PC-9 (cell line): ENCODE measurements around the gene PRSS22. TPM values are rescaled to one million over a fixed set of nuclear protein-coding genes. Genes with fewer than 3 reads are reported as not detected.

ENCODE experiments used
- BruUV-seq: library from RNA; stranded (reverse); fragments of 400-500 nt; replicated peaks from 2 replicates; lab custom pipeline; 2021; lab: Mats Ljungman, UMichigan
- CTCF ChIA-PET: fragments of 300-600 bp; sonication (Branson Sonifier 250); formaldehyde crosslinking; loops from one replicate; lab custom pipeline; 2022; ENCODE audit warnings: antibody characterized with exemption; lab: Charles Lee
- POLR2A ChIA-PET: fragments of 300-600 bp; sonication (Branson Sonifier 250); formaldehyde crosslinking; loops from one replicate; lab custom pipeline; 2022; ENCODE audit warnings: antibody characterized with exemption; ENCODE audit not compliant: unreplicated experiment; lab: Charles Lee
- DNase-seq, 2 experiments: peaks; one replicate each; pipeline versions ENCODE4 v3.0.0 to v3.0.0-alpha.2; 2015 to 2022; ENCODE audit warnings: mixed read lengths in 1 of 2
- H2AFZ ChIP-seq: fragments of 200-600 bp; sonication (generic); 2 replicates; pipeline ENCODE4 v1.8.1; 2017; ENCODE audit warnings: antibody characterized with exemption
- H3F3A ChIP-seq: fragments of 200-600 bp; sonication (generic); 2 replicates; pipeline ENCODE4 v1.8.1; 2017; ENCODE audit warnings: antibody characterized with exemption, mild to moderate bottlenecking, low read depth; ENCODE audit not compliant: insufficient read depth
- H3K27ac ChIP-seq: fragments of 200-600 bp; sonication (generic); 2 replicates; pipeline ENCODE4 v1.6.1; 2016; ENCODE audit warnings: mixed run types
- H3K27me3 ChIP-seq: fragments of 200-600 bp; sonication (generic); 2 replicates; pipeline ENCODE4 v1.6.1; 2016; ENCODE audit warnings: low read depth, mixed run types; ENCODE audit not compliant: insufficient read depth
- H3K36me3 ChIP-seq: fragments of 200-600 bp; sonication (generic); 2 replicates; pipeline ENCODE4 v1.6.1; 2016; ENCODE audit warnings: low read depth, mixed run types
- H3K4me1 ChIP-seq: fragments of 200-600 bp; sonication (generic); replicated peaks from 2 replicates; pipeline ENCODE4 v1.6.1; 2016; ENCODE audit warnings: mixed run types; ENCODE audit not compliant: insufficient read depth
- H3K4me2 ChIP-seq: fragments of 200-600 bp; sonication (generic); 2 replicates; pipeline ENCODE4 v1.6.1; 2017; ENCODE audit warnings: mixed run types
- H3K4me3 ChIP-seq: fragments of 200-600 bp; sonication (generic); 2 replicates; pipeline ENCODE4 v1.6.1; 2016; ENCODE audit warnings: mixed run types
- H3K79me2 ChIP-seq: fragments of 200-600 bp; sonication (generic); 2 replicates; pipeline ENCODE4 v1.6.1; 2017; ENCODE audit warnings: low read depth, mixed run types
- H3K9me2 ChIP-seq: fragments of 200-600 bp; sonication (generic); 2 replicates; pipeline ENCODE4 v1.8.1; 2017; ENCODE audit warnings: mild to moderate bottlenecking; ENCODE audit not compliant: insufficient read depth
- H3K9me3 ChIP-seq: fragments of 200-600 bp; sonication (generic); 2 replicates; pipeline ENCODE4 v1.8.1; 2016; ENCODE audit warnings: low read depth; ENCODE audit not compliant: insufficient read depth
- H4K20me1 ChIP-seq: fragments of 200-600 bp; sonication (generic); 2 replicates; pipeline ENCODE4 v1.8.1; 2017; ENCODE audit not compliant: insufficient read depth
- EZH2 ChIP-seq: fragments of 200-600 bp; sonication (generic); IDR thresholded peaks from 2 replicates; pipeline ENCODE4 v1.8.0; 2017; ENCODE audit warnings: antibody characterized with exemption, low read depth
- intact Hi-C: fragments of 100-400 bp; cut with micrococcal nuclease; formaldehyde crosslinking; loops from one replicate; pipeline ENCODE4 v1.10.0; 2022; ENCODE audit not compliant: unreplicated experiment
- total RNA-seq: library from RNA; stranded (reverse); gene quantifications from 2 replicates; pipeline ENCODE4 v1.2.3, GENCODE V29; 2021
- TF ChIP-seq, protein P1 (sequence below): fragments of 200-600 bp; sonication (generic); conservative IDR thresholded peaks from 2 replicates; pipeline ENCODE4 v1.6.1; 2017; ENCODE audit warnings: mixed run types, antibody characterized with exemption, mild to moderate bottlenecking, moderate library complexity

Gene PRSS22
- total RNA-seq, 1 experiment from 2014 or later: 99.7 TPM

DNA sequence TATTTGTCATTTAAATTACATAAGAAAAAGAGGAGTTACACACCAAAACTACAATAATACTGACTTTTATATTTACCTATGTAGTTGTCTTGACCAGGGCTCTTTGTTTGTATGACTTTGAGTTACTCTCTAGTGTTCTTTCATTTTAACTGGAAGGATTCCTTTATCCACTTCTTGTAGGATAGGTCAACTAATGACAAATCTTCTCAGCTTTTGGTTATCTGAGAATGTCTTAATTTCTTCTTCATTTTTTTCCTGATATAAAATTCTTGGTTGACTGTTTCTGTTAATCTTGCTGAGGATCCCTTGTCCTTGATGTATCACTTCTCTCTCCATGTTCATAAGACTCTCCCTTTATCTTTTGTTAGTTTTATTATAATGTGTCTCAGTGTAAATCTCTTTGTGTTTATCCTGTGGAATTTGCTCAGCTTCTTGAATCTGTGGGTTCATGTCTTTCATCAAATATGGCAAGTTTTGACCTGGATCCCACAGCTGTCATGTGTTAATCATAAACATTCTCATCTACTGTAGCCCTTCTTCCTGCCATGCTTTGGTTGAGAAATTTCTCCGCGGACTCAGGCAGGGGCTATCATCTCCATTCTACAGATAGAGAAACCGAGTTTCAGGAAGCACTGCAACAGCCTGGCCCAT is 54.3 kb downstream of the PRSS22 start:
- CTCF ChIA-PET: no interaction called here
- Histone ChIP-seq H3K4me2 (no peak overlapping the region), H3K4me3 (no peak overlapping the region), H3K27me3 (no peaks in the 10 kb centered on the region), H3K36me3 (no peaks in the 10 kb centered on the region), H3K79me2 (no peaks in the 10 kb centered on the region), H3F3A (peaks cover 16% of the 10 kb centered on the region; the same call in 1 of the 2 replicates), H3K27ac (no peak overlapping the region), H3K9me2 (no peaks in the 10 kb centered on the region), H2AFZ (no peak overlapping the region), H3K9me3 (no peaks in the 10 kb centered on the region), H3K4me1 (peaks cover 15% of the 10 kb centered on the region), H4K20me1 (no peaks in the 10 kb centered on the region)
- BruUV-seq: no TSS peak
- DNase-seq: no peak
- TF ChIP-seq EZH2: no peak
- TF ChIP-seq, protein P1, sequence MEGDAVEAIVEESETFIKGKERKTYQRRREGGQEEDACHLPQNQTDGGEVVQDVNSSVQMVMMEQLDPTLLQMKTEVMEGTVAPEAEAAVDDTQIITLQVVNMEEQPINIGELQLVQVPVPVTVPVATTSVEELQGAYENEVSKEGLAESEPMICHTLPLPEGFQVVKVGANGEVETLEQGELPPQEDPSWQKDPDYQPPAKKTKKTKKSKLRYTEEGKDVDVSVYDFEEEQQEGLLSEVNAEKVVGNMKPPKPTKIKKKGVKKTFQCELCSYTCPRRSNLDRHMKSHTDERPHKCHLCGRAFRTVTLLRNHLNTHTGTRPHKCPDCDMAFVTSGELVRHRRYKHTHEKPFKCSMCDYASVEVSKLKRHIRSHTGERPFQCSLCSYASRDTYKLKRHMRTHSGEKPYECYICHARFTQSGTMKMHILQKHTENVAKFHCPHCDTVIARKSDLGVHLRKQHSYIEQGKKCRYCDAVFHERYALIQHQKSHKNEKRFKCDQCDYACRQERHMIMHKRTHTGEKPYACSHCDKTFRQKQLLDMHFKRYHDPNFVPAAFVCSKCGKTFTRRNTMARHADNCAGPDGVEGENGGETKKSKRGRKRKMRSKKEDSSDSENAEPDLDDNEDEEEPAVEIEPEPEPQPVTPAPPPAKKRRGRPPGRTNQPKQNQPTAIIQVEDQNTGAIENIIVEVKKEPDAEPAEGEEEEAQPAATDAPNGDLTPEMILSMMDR: no peak
- intact Hi-C loops: no loop called here
- POLR2A ChIA-PET: no interaction called here

Other genes starting within 250 kb of the PRSS22 start
- gene KCTD5, start 175.6 kb downstream of the PRSS22 start, total RNA-seq: 60.4 and 66.5 TPM in 2 replicates
- 14.8 and 21.2 TPM in 2 replicates for gene PRSS27, start 137.9 kb downstream of the PRSS22 start, total RNA-seq
- 679 and 746 TPM in 2 replicates for gene SRRM2, start 105.5 kb downstream of the PRSS22 start, total RNA-seq
- gene ELOB, start 80.9 kb downstream of the PRSS22 start, total RNA-seq: 259 and 401 TPM in 2 replicates
- gene PRSS33, start 70.6 kb downstream of the PRSS22 start, total RNA-seq: 0.23 and 0.33 TPM in 2 replicates
- gene PRSS41, start 59.7 kb downstream of the PRSS22 start, total RNA-seq: not detected in 2 replicates
- 61.2 and 77.4 TPM in 2 replicates for gene PRSS21, start 40.9 kb downstream of the PRSS22 start, total RNA-seq
- gene ZG16B, start 27.9 kb downstream of the PRSS22 start, total RNA-seq: 19.9 and 23.4 TPM in 2 replicates
- 41.5 and 50.1 TPM in 2 replicates for gene FLYWCH2, start 25.0 kb upstream of the PRSS22 start, total RNA-seq
- 79.9 and 84.8 TPM in 2 replicates for gene FLYWCH1, start 53.8 kb upstream of the PRSS22 start, total RNA-seq
- 8.4 and 16.2 TPM in 2 replicates for gene KREMEN2, start 106.1 kb upstream of the PRSS22 start, total RNA-seq
- gene PAQR4, start 111.2 kb upstream of the PRSS22 start, total RNA-seq: 33.6 and 40.7 TPM in 2 replicates
- gene PKMYT1, start 122.3 kb upstream of the PRSS22 start, total RNA-seq: 105 and 112 TPM in 2 replicates
- gene CLDN9, start 154.8 kb upstream of the PRSS22 start, total RNA-seq: 14.3 and 16.4 TPM in 2 replicates
- 0.26 and 0.38 TPM in 2 replicates for gene CLDN6, start 160.0 kb upstream of the PRSS22 start, total RNA-seq
- gene TNFRSF12A, start 162.2 kb upstream of the PRSS22 start, total RNA-seq: 226 and 242 TPM in 2 replicates
- gene HCFC1R1, start 165.8 kb upstream of the PRSS22 start, total RNA-seq: 118 and 186 TPM in 2 replicates
- 69.9 and 109 TPM in 2 replicates for gene THOC6, start 165.9 kb upstream of the PRSS22 start, total RNA-seq
- 57.9 and 68.7 TPM in 2 replicates for gene BICDL2, start 178.8 kb upstream of the PRSS22 start, total RNA-seq
- 0.28 and 0.83 TPM in 2 replicates for gene MMP25, start 188.4 kb upstream of the PRSS22 start, total RNA-seq
- gene IL32, start 207.5 kb upstream of the PRSS22 start, total RNA-seq: 1.5 and 2.2 TPM in 2 replicates
- 0.23 TPM in 1 of 2 replicates, not detected in the other for gene ZSCAN10, start 241.1 kb upstream of the PRSS22 start, total RNA-seq